GM10248 (cell line): ENCODE results near the gene DSCAML1.

Experiments used
- CTCF ChIA-PET: fragments of 300-600 bp; sonication (Branson Sonifier 250); formaldehyde crosslinking; extraction: SDS; loops from one replicate; lab custom pipeline; 2021; ENCODE audit warnings: antibody characterized with exemption; lab: Yijun Ruan, JAX
- POLR2A ChIA-PET: fragments of 350-650 bp; sonication (Branson Sonifier 250); formaldehyde crosslinking; extraction: SDS; loops from one replicate; lab custom pipeline; 2020; ENCODE audit warnings: antibody characterized with exemption; lab: Yijun Ruan, JAX
- DNase-seq: peaks from one replicate; pipeline ENCODE4 v3.0.0; 2012; ENCODE audit errors: extremely low spot score
- TF ChIP-seq, protein P1 (sequence below): IDR thresholded peaks from 2 replicates; pipeline ENCODE4 v1.5.1; 2012; ENCODE audit warnings: mild to moderate bottlenecking, low read depth; ENCODE audit errors: extremely low read depth, missing control alignments, control extremely low read depth

Gene DSCAML1

DNA sequence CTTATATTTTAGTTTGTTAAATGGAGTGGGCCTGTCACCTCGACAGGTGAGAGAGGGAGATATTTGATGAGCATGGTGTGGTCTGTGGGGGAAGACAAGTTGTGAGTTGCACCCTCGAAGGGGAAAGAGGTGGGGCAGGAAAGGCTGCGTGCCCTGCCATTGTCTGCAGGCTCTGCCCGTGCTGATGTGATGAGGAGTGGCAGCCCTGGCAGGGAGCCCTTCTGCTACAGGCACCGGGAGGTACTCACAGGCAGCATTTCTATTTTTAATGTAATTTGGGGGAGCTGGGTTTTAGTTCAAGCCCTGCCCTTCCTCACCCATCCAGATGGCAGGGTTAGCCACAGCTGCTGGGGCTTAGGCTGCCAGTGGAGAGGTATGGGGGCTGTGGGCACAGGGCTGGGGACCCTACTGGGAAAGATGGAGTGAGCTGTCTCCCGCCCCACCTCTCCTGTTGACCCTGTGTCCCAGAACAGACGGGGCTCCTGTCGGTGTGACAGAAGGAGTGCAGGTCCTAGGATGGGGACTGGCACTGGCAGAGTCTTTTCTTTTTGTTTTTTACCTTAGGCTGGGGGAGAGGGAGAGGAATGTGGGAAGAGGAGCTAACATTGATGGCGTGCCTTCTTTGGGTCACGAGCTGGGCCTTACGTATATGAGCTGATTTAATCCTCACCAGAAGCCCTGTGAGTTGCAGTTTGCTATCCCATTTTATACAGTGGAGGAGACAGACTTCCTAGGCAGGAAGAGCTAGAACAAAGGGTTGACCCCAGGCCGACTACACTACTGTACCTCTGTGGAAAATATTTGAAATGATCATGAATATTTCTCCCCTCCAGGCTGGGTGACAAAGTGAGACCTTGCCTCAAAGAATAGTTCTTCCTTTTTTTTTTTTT is 417.8 kb downstream of the DSCAML1 start:
- no peak for DNase-seq
- TF ChIP-seq, protein P1, sequence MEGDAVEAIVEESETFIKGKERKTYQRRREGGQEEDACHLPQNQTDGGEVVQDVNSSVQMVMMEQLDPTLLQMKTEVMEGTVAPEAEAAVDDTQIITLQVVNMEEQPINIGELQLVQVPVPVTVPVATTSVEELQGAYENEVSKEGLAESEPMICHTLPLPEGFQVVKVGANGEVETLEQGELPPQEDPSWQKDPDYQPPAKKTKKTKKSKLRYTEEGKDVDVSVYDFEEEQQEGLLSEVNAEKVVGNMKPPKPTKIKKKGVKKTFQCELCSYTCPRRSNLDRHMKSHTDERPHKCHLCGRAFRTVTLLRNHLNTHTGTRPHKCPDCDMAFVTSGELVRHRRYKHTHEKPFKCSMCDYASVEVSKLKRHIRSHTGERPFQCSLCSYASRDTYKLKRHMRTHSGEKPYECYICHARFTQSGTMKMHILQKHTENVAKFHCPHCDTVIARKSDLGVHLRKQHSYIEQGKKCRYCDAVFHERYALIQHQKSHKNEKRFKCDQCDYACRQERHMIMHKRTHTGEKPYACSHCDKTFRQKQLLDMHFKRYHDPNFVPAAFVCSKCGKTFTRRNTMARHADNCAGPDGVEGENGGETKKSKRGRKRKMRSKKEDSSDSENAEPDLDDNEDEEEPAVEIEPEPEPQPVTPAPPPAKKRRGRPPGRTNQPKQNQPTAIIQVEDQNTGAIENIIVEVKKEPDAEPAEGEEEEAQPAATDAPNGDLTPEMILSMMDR = no peak
- CTCF ChIA-PET = interaction anchor here (2.3 kb wide), 1 partner anchor 11 kb away, joined by 7 read pairs; no protein-coding TSS in a partner anchor
- POLR2A ChIA-PET = no interaction called here
